GM21528 (cell line): Measurements from ENCODE around the gene COL23A1.
"Not testable (repeated sequence)": the region's sequence is repeated elsewhere in the genome, so short reads cannot be mapped to it uniquely, and the experiment has no call there.

Source experiments
- ATAC-seq: cut with Tn5 transposase; IDR thresholded peaks from one replicate; pipeline ENCODE4 v1.9.1; 2021; ENCODE audit warnings: mild to moderate bottlenecking, moderate library complexity; ENCODE audit not compliant: unreplicated experiment, low FRiP score

COL23A1 gene

DNA sequence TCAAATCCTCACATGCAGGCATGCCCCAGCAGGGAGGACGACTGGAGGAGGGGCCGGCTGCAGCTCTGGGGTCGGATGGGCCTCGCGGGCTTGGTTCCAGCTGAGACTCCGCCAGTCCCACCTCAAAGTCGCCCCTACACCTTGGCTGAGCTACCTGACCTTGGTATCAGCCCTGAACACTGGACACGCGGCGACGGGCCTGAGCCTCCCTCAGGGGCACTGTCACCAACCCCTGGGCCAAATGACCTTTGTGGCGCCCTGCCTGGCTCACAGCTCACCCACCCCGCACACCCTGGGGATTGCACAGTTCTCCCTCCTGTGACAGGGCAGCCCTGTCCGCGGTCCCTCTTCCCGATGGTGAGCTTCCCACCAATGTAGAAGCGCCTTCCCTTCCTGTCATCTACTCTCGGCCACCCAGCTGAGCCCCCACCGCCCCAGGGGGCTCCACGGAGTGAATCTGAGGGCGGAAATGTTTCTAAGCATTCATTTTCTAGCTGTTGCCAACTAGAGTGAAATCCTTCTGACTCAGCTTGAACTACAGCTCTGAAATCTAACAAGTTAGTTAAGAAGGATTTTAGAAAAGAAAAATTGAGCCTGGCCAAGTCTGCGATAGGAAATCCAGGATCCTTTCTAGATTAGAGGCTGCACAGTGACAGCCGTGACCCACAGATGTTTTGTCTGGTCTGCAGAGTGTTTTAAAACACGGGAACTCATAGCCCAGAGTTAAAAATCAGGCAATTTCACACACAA, 218.7 kb downstream of the COL23A1 start:
- ATAC-seq, result no peak

DNA sequence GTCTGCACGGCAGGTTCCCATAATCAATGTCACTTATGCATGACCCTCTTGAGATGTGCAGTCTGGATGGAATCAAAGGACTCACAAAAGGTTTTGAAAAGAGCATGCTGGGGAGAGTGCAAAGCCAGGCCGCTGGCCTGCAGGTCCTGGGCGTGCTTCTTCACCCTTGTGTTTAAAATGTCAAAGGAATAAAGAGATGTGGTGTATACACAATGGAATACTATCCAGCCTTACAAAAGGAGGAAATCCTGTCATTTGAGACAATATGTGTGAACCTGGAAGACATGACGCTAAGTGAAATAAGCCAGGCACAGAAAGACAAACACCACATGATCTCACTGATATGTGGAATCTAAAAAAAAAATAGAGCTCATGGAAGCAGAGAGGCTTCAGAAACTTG, 220.1 kb downstream of the COL23A1 start:
- ATAC-seq, result no peak

DNA sequence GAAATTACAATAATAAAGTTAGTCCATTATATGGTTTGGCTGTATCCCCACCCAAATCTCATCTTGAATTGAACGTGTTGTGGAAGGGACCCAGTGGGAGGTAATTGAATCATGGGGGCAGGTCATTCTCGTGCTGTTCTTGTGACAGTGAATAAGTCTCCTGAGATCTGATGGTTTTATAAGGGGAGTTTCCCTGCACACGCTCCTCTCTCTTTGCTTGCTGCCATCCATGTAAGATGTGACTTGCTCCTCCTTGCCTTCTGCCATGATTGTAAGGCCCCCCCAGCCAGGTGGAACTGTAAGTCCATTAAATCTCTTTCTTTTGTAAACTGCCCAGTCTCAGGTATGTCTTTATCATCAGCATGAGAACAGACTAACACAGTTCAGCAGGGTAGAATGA, 220.7 kb downstream of the COL23A1 start:
- not testable (repeated sequence) for ATAC-seq

DNA sequence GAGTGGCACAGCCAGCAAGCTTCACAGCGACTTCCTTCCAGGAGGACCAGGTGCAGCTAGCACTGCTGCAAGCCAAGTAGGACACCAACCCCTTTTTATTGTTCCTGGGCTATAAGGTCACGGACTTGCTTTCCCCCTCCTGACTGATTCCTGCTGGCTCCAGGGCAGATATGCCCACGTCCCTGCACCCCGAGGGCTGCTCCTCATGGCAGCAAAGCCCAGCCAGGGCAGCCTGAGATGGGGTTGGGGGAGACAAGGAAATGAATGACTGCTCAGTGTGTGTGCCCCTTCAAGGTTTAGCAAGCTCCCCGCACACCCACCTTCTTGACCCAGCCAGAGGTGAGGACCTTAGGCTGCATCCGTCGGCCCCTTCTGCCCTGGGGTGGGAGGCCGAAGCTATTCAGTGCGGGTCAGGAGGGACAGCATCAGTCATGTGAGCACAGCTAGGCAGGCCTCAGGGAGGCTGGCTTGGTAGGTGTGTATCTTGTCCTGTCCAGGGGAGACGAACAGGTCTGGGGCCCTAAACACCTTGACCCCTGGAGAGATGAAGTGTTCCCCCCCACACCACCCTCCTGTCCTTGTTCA, 221.4 kb downstream of the COL23A1 start:
- no peak for ATAC-seq

DNA sequence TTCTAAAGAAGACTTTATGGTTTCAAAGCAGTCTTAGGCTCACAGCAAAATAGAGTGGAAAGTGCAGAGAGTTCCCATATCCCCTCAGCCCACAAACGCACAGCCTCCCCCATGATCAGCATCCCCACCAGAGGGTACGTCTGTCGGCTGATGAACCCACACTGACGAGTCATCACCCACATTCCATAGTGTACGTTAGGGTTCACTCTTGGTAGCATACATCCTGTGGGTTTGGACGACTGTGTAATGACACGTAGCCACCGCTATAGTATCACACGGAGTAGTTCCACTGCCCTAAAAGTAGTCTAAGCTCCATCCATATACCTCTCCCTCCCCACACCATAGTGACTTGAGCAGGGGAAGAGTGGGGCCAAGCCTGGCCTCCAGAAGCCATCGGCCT, 221.9 kb downstream of the COL23A1 start:
- no peak for ATAC-seq

DNA sequence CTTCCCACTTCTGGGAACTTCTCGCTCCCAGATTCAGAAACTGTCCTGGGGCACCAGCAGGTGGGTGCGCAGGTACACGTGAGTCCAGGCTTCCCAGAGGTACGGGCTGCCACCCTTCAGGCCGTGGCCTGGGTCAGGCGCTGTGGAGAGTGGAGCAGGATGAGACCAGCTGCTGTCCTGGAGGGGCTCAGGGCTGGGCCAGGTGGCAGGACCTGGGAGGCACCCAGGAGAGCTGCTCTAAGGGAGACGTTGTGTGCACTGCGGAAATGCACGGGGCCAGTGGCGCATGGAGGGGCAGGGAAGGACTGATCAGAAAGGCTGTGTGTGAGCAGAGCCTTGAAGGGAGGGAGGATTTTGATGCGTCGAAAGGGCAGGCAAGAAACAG, 222.5 kb downstream of the COL23A1 start:
- no peak for ATAC-seq

DNA sequence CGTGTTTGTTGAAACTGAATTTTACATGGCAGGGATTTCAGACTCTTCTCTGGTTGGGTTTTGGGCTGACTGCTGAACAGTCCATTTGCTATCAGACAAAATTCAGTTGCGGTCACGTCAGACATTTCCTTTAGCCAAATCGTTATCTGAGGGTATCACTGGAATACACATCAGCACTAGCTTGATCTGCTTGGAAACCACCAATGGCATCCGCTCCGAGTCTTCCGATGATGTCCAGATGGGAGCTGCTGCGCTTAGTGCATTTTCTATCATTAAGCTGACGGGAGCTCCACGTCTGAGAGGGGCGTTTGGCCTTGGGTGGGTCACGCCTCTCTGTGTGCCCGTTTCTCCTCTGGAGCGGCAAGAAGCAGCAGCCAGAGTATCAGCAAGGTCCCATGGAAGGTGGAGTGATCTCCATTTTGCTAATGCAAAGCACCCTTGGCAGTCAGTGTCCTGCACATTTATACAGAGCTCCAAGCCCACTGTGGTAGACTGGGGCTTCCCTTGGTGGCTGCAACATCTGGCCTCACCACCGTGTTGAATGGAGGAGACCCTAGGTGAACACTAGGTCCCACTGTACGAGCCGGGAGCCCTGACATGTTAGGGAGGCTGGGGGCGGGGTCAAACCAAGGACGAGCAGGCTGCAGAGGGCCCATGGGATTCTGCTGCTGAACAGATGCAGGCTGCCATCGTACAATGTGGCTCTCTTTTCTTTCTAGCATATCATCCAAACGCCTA, 223.0 kb downstream of the COL23A1 start:
- no peak for ATAC-seq

DNA sequence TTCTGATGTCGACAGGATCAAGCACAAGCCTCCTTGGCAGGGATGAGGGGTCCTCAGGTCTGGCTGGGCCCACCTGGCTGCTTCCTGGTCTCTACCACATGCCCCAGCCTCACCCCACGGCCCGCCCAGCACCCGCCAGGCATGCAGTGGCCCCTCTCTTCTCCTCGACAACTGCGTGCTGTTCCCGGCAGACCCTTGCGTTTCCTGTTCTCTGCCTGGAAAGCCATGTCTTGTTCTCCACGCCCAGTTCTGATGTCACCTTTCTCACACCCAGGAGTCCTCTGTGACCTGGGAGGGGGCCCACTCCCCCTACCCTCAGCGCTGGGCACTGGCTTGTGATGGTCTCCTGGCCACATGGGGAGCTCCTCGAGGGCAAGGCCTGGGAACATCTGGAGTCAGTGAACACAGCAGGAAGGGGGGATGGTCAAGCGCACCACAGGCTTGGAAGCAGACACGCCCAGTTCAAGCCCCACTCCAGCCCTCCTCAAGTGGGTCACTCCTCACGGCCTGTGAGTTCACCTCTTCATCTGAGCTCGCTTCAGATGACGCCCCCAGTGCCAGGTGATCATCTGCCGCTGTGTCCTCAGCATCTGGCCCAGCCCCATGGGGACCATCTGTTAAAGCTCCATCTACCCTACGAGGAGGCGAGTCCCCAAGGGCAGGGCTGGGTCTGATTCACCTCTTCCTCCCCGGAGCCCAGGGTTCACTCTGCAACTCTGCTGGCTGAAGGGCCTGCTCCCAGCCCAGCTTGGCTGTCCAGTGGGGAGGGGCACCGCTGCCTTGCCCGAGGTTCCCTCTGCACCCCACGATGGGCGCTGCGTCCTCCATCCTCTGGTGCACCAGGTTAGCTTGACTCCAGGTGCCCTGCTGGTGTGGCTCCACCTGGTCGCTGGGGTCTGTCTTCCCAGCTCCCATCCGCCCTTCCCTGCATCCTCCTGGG, 224.4 kb downstream of the COL23A1 start:
- ATAC-seq, result no peak

DNA sequence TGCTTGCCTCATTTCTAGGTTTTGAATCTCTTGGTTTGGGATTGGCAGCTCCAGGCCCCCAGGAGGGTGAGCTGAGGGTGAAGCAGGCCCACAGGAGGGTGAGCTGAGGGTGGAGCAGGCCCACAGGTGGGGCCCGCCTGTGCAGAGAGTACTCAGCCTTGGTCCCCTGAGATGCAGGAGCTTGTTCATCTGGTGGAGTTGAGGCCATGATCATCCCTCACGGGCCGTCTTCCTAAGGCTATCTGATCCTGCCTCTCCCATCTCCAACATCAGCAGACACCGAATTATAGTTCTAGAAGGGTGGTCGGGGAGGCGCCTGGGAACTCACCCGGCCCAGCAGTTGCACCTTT, 225.9 kb downstream of the COL23A1 start:
- ATAC-seq, result no peak

DNA sequence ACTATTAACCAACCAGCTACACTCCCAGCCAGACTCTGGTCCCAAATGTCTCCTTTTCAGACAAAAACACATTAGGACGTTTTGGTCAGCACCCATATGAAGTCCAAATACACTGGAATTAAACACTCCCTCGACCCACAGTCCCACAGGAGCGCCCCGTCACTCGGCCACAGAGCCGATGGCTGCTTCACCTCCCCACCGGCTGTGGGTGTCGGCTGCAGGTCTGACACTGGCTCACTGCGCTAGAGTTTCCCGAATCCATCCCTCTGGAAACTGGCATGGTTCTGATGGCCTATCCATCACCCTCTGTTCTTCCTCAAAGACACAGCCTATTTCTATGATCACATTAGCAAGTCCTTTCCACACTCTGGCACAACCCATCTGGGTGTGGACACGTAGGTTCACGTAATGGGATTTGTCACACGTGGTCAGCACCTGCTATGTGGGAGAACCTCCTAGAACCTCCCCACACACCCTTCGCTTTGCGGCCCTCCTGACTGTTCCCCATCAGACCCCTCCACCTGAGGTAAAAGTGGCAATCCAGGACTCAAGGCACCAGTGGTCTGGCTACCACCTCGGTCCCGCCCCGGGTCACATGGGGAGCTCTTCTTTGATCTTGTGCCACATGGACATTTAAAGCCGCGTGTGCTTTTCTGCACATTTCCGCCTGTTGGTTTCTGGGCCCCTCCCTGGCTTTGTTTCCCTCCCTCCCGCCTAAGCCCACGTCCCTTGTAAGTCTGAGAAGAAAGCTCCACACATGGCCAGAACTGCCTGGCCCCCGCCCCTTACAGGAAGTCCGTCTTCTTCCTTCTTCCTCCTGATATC, 226.5 kb downstream of the COL23A1 start:
- no peak for ATAC-seq

DNA sequence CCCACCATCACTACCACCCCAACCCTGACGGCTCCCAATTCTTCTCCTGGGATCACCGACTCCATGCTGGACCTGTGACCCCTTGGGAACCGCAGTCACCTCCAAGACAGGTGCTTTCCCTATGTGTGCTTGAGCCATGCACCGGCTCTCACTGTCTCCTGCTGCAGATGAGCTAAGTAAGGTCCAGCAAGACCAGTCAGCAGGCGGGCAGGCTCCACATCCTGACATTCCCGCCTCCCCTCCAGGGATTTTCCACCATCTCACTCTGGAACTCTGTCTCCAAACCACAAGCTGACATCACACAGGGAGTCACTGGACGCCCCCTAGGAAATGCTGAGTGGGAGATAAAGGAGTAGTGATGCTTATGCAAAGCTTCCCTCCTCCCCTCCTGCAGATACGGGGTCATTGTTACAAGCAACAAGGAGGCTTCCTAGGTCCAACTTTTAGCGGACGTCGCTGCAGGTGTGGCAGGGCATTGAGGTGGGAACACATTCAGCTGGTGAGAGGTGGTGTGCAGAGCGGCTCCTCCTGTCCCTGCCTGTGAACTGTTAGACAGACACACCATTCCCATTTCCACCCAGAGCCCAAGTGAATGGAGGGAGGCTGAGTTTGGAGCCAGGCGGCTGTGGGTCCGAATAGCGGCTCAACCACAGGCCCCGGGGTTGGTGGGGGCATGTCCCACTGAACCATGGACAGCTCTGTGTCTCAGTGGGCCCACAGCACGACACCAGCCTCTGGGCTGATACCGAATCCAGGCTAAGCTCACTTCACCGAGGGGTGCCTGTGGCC, 228.3 kb downstream of the COL23A1 start:
- ATAC-seq, result no peak

DNA sequence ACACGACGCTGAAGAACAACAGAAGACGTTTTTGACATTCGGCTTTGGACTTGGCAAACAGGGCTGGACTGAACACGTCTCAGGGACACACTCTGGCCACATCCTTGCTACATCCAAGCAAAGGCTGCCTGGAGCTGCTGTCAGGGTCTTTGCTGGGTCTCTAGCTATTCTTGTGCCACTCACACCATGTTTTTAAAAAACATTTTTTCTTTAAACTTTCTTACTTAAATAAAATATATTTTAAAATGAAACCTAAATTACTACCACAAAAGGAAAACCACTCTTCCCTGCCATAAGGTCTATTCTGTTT, 229.3 kb downstream of the COL23A1 start:
- no peak for ATAC-seq

DNA sequence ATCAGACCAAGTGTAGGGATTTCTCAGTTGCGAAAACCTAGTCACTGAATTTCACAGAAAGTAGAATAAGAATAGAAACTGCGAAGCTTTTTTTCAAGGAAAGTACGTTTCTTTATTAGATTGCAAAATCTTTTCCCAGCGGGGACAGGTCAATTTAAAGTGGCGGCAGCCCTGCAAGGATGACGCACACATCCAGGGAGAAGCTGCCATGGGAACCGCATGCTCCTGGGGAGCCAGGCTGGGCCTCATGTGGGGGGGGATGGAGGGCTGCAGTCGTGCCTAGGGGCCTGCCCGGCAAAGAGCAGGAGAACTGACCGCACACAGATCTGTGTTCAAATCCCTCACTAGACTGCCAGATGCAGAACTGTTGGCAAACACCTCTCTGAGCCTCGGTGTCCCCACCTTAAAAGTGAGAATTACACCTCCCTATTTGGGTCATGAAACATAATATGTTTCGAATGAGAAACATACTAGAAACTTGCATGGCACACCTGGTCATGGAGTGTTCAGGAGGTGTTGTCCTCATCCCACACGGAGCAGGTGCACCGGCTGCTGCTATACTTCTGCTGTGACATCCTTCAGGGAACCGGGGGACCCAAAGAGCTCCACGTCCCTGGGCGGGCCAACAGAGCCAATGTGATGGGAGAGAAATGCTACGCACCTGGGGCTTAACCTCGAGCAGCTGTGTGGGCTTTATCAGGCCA, 229.8 kb downstream of the COL23A1 start:
- no peak for ATAC-seq

DNA sequence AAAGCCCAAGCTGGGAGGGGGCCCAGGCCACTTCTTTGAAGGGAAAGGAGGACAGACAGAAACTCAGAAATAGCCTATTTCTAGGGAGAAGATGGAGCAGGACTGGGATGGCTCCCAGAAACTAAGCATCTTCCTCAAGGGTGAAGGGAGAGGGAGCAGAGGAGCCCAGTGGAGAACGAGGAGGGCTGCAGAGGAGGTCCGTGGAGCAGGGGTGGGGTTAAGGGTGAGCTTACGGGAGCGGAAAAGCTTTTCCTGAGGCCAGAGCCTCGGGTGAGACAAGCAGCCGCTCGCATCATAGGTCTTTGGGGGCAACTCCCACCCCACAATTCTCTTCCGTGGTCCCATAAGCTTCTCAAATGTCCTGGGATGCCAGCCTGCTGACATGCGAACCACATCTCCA, 230.5 kb downstream of the COL23A1 start:
- no peak for ATAC-seq

DNA sequence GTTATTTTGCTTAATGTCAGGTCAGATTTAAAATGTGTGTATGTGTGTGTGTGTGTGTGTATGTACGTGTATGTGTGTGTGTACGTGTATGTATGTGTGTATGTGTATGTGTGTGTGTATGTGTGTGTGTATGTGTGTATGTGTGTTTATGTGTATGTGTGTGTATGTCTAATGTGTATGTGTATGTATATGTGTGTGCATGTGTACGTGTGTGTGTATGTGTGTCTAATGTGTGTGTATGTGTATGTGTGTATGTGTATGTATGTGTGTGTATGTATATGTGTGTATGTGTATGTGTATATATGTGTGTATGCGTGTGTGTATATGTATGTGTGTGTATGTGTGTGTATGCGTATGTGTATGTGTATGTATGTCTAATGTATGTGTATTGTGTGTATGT, 232.5 kb downstream of the COL23A1 start:
- no peak for ATAC-seq

DNA sequence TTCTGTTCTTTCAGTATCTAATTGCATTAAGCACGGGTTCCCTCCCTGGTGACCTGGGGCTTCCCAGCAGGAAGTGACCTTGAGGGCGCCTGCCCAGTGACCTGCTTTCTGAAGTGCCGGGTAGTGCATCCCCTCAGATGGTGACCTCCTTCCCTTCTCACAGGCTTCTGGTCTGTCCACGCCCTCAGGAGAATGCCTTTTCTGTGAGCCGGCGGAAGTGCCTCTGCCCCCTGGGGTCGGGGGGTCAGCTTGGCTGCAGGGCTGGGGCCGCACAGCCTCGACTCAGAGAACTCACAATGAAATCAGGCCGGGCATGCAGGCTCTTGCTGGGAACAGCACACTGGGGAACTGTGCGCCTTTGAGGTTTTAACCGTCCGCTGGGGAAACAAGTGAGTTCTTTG, 233.1 kb downstream of the COL23A1 start:
- ATAC-seq, result no peak

DNA sequence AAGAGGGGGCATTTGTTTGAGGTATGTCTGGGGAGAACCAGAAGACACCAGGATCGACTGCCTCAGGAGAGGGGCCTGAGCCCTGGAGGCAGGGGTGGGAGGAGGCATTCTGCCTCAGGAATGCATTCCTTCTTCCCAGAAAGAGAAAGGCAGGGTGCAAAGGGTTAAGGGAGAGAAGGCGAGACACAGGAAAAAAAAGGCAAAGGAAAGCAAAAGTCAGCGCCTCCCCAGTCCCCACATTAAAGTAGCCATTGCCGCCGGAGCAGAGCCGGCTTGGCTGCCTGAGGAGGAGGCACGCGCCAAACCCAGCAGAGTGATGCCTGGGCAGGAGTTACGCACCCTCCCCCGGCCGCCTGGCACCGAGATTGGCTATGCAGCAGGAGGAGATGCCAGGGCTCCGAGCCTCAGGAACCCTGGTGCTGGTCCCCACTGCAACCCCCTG, 233.7 kb downstream of the COL23A1 start:
- no peak for ATAC-seq

DNA sequence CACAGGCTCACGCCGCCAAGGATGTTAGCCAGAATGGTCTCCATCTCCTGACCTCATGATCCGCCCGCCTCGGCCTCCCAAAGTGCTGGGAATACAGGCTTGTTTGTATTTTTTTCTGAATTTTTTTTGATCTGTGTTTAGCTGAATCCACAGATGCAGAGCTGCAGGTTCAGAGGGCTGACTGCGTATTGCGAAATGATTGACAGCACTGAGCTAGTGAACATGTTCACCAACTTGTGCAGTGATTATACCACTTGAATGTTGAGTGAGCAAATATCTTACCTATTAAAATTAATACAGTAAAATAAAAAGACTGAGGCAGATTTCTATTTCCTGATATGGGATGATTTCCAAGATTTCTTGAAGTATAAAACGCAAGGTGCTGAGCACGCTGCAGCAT, 234.5 kb downstream of the COL23A1 start:
- ATAC-seq, result no peak

DNA sequence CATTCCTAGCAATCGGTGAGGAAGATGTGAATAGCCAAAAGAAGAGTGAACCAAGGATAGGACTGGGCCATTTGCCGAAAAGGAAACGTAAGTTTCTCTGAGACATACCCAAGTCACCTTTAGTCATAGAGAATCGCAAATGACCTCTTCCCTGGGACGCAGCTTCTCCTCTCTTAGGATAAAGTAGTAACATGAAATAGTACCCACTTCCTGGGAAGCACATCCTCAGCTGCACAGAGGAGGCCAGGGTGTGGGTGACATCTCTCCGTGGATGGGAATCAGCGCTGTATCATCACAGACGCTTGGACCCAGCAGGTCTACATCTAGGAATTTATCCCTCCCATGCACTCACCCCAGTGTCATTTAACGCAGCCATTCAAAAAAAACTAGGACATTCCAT, 236.7 kb downstream of the COL23A1 start:
- ATAC-seq, result no peak
